Neural progenitor cell (in vitro differentiated cells): ENCODE results near the gene EZH1. TPM values are rescaled to one million over a fixed set of nuclear protein-coding genes. Genes with fewer than 3 reads are reported as not detected.
A peak's percentile ranks its signal among the peaks of the same experiment; 100 is the strongest.

Experiments used
- DNase-seq: peaks from one replicate; pipeline ENCODE4 v3.0.0-alpha.2; 2016; ENCODE audit warnings: low spot score
- H2AFZ ChIP-seq: fragments of 200-600 bp; sonication (generic); replicated peaks from 2 replicates; pipeline ENCODE4 v1.6.1; 2016; ENCODE audit warnings: antibody characterized with exemption
- H3F3A ChIP-seq: fragments of 200-600 bp; sonication (generic); 2 replicates; pipeline ENCODE4 v1.6.1; 2016; ENCODE audit warnings: antibody characterized with exemption, low read depth
- H3K27ac ChIP-seq: fragments of 200-600 bp; sonication (generic); 2 replicates; pipeline ENCODE4 v1.5.1; 2016; ENCODE audit warnings: mild to moderate bottlenecking
- H3K27me3 ChIP-seq: fragments of 200-600 bp; sonication (generic); 2 replicates; pipeline ENCODE4 v1.6.1; 2016; ENCODE audit warnings: mild to moderate bottlenecking, moderate library complexity
- H3K36me3 ChIP-seq: fragments of 200-600 bp; sonication (generic); 2 replicates; pipeline ENCODE4 v1.5.1; 2016
- H3K4me1 ChIP-seq: fragments of 200-600 bp; sonication (generic); 2 replicates; pipeline ENCODE4 v1.6.1; 2016; ENCODE audit warnings: mixed run types
- H3K4me2 ChIP-seq: fragments of 200-600 bp; sonication (generic); 2 replicates; pipeline ENCODE4 v1.6.1; 2016
- H3K4me3 ChIP-seq: fragments of 200-600 bp; sonication (generic); 2 replicates; pipeline ENCODE4 v1.5.1; 2016
- H3K79me2 ChIP-seq: fragments of 200-600 bp; sonication (generic); 2 replicates; pipeline ENCODE4 v1.6.1; 2016; ENCODE audit warnings: low read depth
- H3K9ac ChIP-seq: fragments of 200-600 bp; sonication (generic); 2 replicates; pipeline ENCODE4 v1.6.1; 2016
- H3K9me3 ChIP-seq: fragments of 200-600 bp; sonication (generic); 2 replicates; pipeline ENCODE4 v1.5.1; 2016; ENCODE audit warnings: low read depth
- H4K20me1 ChIP-seq: fragments of 200-600 bp; sonication (generic); 2 replicates; pipeline ENCODE4 v1.6.1; 2016; ENCODE audit warnings: low read depth
- H3K27ac Mint-ChIP-seq: 3 replicates; pipeline ENCODE4 v1.8.0; 2021; ENCODE audit warnings: mixed read lengths
- H3K27me3 Mint-ChIP-seq: 2 replicates; pipeline ENCODE4 v1.8.0; 2022; ENCODE audit warnings: low read depth, mild to moderate bottlenecking, inconsistent platforms, moderate library complexity, mixed read lengths; ENCODE audit not compliant: insufficient read depth
- H3K36me3 Mint-ChIP-seq: 3 replicates; pipeline ENCODE4 v1.8.0; 2021; ENCODE audit warnings: mixed read lengths
- H3K4me1 Mint-ChIP-seq: 3 replicates; pipeline ENCODE4 v1.8.0; 2021; ENCODE audit warnings: mixed read lengths
- H3K4me3 Mint-ChIP-seq: 3 replicates; pipeline ENCODE4 v1.8.0; 2021; ENCODE audit warnings: mild to moderate bottlenecking, moderate library complexity, mixed read lengths
- H3K9me3 Mint-ChIP-seq: 3 replicates; pipeline ENCODE4 v1.8.0; 2020; ENCODE audit warnings: mixed read lengths
- CTCF ChIP-seq: fragments of 200-600 bp; sonication (generic); IDR thresholded peaks from 2 replicates; pipeline ENCODE4 v1.5.1; 2017; ENCODE audit warnings: antibody characterized with exemption, mild to moderate bottlenecking
- EZH2 ChIP-seq: fragments of 200-600 bp; sonication (generic); IDR thresholded peaks from 2 replicates; pipeline ENCODE4 v1.6.1; 2017; ENCODE audit warnings: antibody characterized with exemption, mild to moderate bottlenecking, moderate library complexity
- EZH2phosphoT487 ChIP-seq: fragments of 200-600 bp; sonication (generic); IDR thresholded peaks from 2 replicates; pipeline ENCODE4 v1.6.1; 2017; ENCODE audit warnings: antibody characterized with exemption
- total RNA-seq: library from RNA; depleted of rRNA; stranded (reverse); fragments of >200 nt; gene quantifications from 2 replicates; pipeline ENCODE4 v1.2.3, GENCODE V29; 2015; ENCODE audit warnings: low replicate concordance

The EZH1 gene
- total RNA-seq, 1 donor from 2014 or later: 48.5 TPM

GRCh38 chr17:42678951-42679491 is 65.8 kb downstream of the EZH1 start:
- H3K4me2 ChIP-seq: peak overlapping the region; percentile 83
- peaks cover 11% of the 10 kb centered on the region for H3K79me2 ChIP-seq
- no peak overlapping the region for H3K9ac ChIP-seq
- Mint-ChIP-seq H3K9me3 (no peaks in the 10 kb centered on the region), H3K4me3 (peak overlapping the region; percentile 88), H3K27me3 (peaks cover 3% of the 10 kb centered on the region), H3K4me1 (peaks cover 48% of the 10 kb centered on the region), H3K27ac (peak overlapping the region; percentile 99), H3K36me3 (no peaks in the 10 kb centered on the region)
- no peak overlapping the region for H3K27ac ChIP-seq
- peaks cover 70% of the 10 kb centered on the region for H3F3A ChIP-seq
- peak; percentile 63 for DNase-seq
- no peaks in the 10 kb centered on the region for H3K36me3 ChIP-seq
- H2AFZ ChIP-seq: no peak overlapping the region
- peak overlapping the region; percentile 67 for H3K4me3 ChIP-seq
- peaks cover 45% of the 10 kb centered on the region for H3K4me1 ChIP-seq
- TF ChIP-seq EZH2phosphoT487: no peak
- H3K9me3 ChIP-seq: no peaks in the 10 kb centered on the region
- H4K20me1 ChIP-seq: peaks cover 24% of the 10 kb centered on the region
- H3K27me3 ChIP-seq: peaks cover 35% of the 10 kb centered on the region

- Mint-ChIP-seq H3K4me1 (peaks cover 45% of the 10 kb centered on the region), H3K4me3 (peak overlapping the region; percentile 93), H3K27me3 (peaks cover 3% of the 10 kb centered on the region), H3K36me3 (no peaks in the 10 kb centered on the region), H3K27ac (peak overlapping the region; percentile 99), H3K9me3 (no peaks in the 10 kb centered on the region)
- TF ChIP-seq EZH2: no peak
- no peak for TF ChIP-seq EZH2phosphoT487
- TF ChIP-seq CTCF: peak; percentile 13
- Histone ChIP-seq H4K20me1 (peaks cover 28% of the 10 kb centered on the region), H3K36me3 (no peaks in the 10 kb centered on the region), H3K4me2 (peak overlapping the region; percentile 83), H3K9ac (no peak overlapping the region), H3K79me2 (peaks cover 11% of the 10 kb centered on the region), H3K4me1 (peaks cover 45% of the 10 kb centered on the region), H2AFZ (no peak overlapping the region), H3F3A (peaks cover 62% of the 10 kb centered on the region), H3K27ac (peak overlapping the region; percentile 93), H3K27me3 (peaks cover 39% of the 10 kb centered on the region), H3K4me3 (peak overlapping the region; percentile 67), H3K9me3 (no peaks in the 10 kb centered on the region)
- DNase-seq: peak; percentile 95
Measured at GRCh38 chr17:42677921-42678781, 66.7 kb downstream of the EZH1 start.

- Histone ChIP-seq H3K9ac (no peak overlapping the region), H2AFZ (no peak overlapping the region), H3K9me3 (no peaks in the 10 kb centered on the region), H3K4me1 (peaks cover 45% of the 10 kb centered on the region), H3K4me3 (peak overlapping the region; percentile 70), H3K36me3 (no peaks in the 10 kb centered on the region), H3K27ac (no peak overlapping the region), H4K20me1 (peaks cover 35% of the 10 kb centered on the region), H3K27me3 (peaks cover 48% of the 10 kb centered on the region), H3F3A (peaks cover 57% of the 10 kb centered on the region), H3K4me2 (peak overlapping the region; percentile 95), H3K79me2 (peaks cover 11% of the 10 kb centered on the region)
- H3K9me3 Mint-ChIP-seq: no peaks in the 10 kb centered on the region
- peak; percentile 100 for DNase-seq
- peaks cover 41% of the 10 kb centered on the region for H3K4me1 Mint-ChIP-seq
- H3K27ac Mint-ChIP-seq: peak overlapping the region; percentile 98
- H3K36me3 Mint-ChIP-seq: no peaks in the 10 kb centered on the region
- peaks cover 3% of the 10 kb centered on the region for H3K27me3 Mint-ChIP-seq
- peak overlapping the region; percentile 93 for H3K4me3 Mint-ChIP-seq
- TF ChIP-seq CTCF (no peak), EZH2phosphoT487 (no peak), EZH2 (no peak)
Measured at GRCh38 chr17:42677012-42677857, 67.6 kb downstream of the EZH1 start.
